Measurements from ENCODE around the gene SEMA6A.

SEMA6A gene

GRCh38 chr5:116576053-116576713 is 1.6 kb upstream of the SEMA6A start:
- DNase-seq = no peak

GRCh38 chr5:116575326-116576052 is 866 bp upstream of the SEMA6A start:
- no peak for DNase-seq

- DNase-seq = no peak
These were observed 789 bp downstream of the SEMA6A start for GRCh38 chr5:116573702-116574366.

DNA sequence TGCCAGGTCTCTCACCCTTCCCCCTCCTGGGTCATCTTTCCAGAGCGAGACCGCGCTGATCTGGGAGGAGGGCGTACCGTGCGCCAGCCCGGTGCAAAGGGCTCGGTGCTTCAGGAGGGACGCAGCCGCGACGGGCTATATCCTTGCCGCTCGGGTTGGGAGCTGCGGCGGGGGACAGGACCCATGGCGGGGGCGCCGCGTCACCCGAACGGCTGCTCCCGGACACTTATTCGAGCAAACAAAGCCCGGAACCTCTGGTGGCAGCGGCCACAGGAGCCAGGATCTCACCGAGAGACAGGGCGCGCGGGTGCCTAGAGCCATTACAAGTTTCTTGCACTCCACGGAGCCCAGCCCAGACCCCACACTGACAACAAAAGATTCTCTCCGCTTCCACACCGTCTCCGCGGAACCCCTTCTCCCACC is 1.3 kb downstream of the SEMA6A start:
- no peak for DNase-seq

- no peak for DNase-seq
These were observed 2.0 kb downstream of the SEMA6A start for GRCh38 chr5:116572350-116573278.

GRCh38 chr5:116571568-116572349 is 2.9 kb downstream of the SEMA6A start:
- no peak for DNase-seq

GRCh38 chr5:116569999-116570398 is 4.6 kb downstream of the SEMA6A start:
- DNase-seq = no peak

DNA sequence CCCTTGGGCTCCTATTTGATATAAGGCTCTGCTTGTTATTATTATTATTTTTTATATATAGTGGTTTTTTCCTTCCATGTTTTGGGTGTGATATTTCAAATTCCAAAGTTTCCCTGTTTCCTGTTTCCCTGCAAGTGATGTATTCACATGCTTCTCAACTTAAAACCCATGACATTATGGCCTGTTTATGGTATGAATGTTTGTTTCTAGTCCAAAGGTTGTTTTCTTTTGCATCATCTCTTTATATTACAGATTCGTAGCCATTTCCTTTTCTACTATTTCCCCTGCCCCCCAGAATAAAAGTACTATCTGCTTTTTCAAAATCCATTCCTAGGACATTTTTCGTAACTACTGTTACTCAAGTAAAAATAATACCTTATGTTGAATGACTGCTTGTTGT is 7.5 kb downstream of the SEMA6A start:
- DNase-seq = no peak

DNA sequence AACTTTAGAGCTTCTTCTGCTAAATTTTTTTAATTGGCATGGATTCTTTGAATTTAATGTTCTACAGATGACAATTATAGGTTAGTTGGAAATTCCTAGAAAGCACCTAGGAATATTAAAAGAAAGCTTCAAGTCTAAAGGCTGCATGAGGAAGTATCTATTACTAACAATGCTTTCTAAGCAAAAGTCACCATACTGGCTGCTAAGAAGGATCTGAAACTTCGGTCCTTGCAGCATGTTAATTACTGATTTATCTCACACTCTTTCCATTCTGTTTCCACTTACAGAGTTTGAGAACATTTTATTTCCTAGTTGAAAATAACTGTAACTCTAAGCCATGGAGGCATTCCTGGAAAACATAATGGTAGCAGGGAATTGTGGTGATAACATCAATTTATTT is 8.4 kb downstream of the SEMA6A start:
- no peak for DNase-seq

- DNase-seq = no peak
These were observed 9.7 kb downstream of the SEMA6A start for GRCh38 chr5:116564756-116565490.

GRCh38 chr5:116564312-116564711 is 10.3 kb downstream of the SEMA6A start:
- no peak for DNase-seq

DNA sequence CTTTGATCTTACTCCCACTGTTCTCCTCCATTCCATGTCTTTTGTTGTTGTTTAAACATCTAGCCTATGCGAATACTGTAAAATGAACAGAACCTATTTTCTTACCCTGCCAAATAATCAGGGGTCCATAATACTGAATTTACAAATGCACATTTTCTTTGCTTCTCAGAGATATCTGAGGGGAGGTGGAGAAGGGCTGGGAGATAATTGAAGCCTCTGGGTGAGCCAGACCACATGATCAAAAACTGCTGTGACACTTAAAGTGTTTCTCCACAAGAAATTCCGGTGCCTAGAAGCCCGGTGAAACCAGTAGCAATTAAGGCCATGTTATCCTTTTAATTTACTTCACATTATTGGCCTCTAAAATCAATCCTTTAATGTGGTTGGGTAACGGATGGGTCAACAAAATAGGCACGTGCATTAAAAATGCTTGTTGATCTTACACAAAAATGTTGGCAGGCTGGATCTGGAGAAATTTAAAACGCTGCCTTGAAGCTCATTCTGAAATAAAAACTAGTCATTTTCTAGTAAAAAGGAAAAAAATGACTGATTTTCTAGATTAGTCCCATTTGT is 10.8 kb downstream of the SEMA6A start:
- DNase-seq = no peak

DNA sequence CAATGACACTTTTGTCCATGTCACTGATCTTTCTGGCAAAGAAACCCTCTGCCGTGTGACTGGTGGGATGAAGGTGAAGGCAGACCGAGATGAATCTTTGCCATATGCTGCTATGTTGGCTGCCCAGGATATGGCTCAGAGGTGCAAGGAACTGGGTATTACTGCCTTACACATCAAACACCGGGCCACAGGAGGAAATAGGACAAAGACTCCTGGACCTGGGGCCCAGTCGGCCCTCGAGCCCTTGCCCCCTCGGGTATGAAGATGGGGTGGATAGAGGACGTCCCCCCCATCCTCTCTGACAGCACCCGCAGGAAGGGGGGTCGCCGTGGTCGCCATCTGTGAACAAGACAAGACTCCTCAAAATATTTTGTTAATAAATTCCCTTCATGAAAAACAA is 12.0 kb downstream of the SEMA6A start:
- DNase-seq = no peak

DNA sequence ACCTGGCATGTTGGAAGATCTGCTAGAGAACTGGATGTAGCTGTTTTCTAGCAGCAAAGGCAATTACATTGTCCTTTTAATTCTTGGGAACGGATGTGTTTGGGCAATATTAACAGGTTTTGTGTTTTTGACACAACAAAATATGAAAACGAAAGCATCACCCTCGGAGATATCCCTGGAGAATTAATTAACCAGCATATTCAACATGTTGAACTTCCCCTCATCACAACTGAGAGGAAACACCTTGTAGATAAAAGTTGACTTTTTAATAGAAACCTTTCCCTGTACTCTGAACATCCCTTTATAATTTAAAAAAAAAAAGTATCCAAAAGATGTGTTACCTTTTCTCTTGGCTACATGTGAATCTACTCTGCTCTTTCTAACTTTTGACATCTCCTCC is 13.0 kb downstream of the SEMA6A start:
- DNase-seq = no peak

DNA sequence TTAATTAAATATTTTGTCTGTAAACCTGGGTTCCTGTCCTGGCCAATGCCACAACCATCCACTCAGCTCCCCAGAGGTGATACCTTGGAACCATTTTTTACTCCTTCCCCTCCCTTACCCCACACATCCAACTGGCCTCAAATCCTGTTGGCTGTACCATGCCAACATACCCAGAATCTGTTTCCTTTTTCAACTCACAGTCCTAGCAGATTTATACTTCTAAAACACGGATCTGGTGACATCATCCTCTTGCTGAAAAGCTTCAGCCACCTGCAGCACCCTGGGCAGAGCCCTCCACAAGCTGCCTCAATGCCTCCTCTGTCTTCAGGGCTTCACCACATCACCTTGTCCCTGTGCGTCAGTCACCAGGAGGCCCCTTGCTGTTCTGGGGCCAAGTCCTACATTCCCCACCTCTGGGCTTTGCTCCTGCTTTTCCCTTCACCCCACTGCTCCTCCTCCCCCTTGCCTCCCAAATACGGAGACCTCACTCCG is 14.9 kb downstream of the SEMA6A start:
- DNase-seq = no peak

GRCh38 chr5:116559239-116559638 is 15.4 kb downstream of the SEMA6A start:
- DNase-seq = no peak

- no peak for DNase-seq
These were observed 16.9 kb downstream of the SEMA6A start for GRCh38 chr5:116557669-116558271.

- DNase-seq = no peak
These were observed 19.9 kb downstream of the SEMA6A start for GRCh38 chr5:116554764-116555163.

GRCh38 chr5:116553366-116553765 is 21.3 kb downstream of the SEMA6A start:
- DNase-seq = no peak

GRCh38 chr5:116550082-116550481 is 24.5 kb downstream of the SEMA6A start:
- DNase-seq = no peak

GRCh38 chr5:116546743-116547124 is 27.9 kb downstream of the SEMA6A start:
- no peak for DNase-seq
